NT2/D1 (cell line): ENCODE results near the gene GATC.

Experiments
- DNase-seq: peaks from one replicate; pipeline ENCODE4 v3.0.0-alpha.2; 2011; ENCODE audit warnings: low read depth, low spot score
- H3K27me3 ChIP-seq: 2 replicates; pipeline ENCODE4 v1.6.0; 2011; ENCODE audit warnings: mild to moderate bottlenecking; ENCODE audit not compliant: insufficient read length, insufficient read depth
- H3K36me3 ChIP-seq: 2 replicates; pipeline ENCODE4 v1.6.1; 2011; ENCODE audit warnings: mild to moderate bottlenecking, low read length, mixed read lengths; ENCODE audit not compliant: insufficient read depth, insufficient read length
- H3K4me1 ChIP-seq: 2 replicates; pipeline ENCODE4 v1.5.1; 2011; ENCODE audit not compliant: insufficient read depth, insufficient read length
- H3K4me3 ChIP-seq: 2 replicates; pipeline ENCODE4 v1.5.1; 2011; ENCODE audit warnings: low read depth; ENCODE audit not compliant: insufficient read length
- H3K9ac ChIP-seq: 2 replicates; pipeline ENCODE4 v1.6.0; 2011; ENCODE audit warnings: low read depth; ENCODE audit not compliant: insufficient read length
- H3K9me3 ChIP-seq: 2 replicates; pipeline ENCODE4 v1.5.1; 2011; ENCODE audit warnings: mild to moderate bottlenecking, low read length; ENCODE audit not compliant: insufficient read depth
- SUZ12 ChIP-seq: IDR thresholded peaks from 2 replicates; pipeline ENCODE4 v1.6.1; 2011; ENCODE audit not compliant: insufficient read length, insufficient read depth; ENCODE audit errors: extremely low read depth
- YY1 ChIP-seq: IDR thresholded peaks from 2 replicates; pipeline ENCODE4 v1.6.1; 2011; ENCODE audit not compliant: insufficient read length, insufficient read depth
- ZNF274 ChIP-seq: IDR thresholded peaks from 2 replicates; pipeline ENCODE4 v1.6.1; 2011; ENCODE audit warnings: mild to moderate bottlenecking, low read depth, low read length

Gene GATC

DNA sequence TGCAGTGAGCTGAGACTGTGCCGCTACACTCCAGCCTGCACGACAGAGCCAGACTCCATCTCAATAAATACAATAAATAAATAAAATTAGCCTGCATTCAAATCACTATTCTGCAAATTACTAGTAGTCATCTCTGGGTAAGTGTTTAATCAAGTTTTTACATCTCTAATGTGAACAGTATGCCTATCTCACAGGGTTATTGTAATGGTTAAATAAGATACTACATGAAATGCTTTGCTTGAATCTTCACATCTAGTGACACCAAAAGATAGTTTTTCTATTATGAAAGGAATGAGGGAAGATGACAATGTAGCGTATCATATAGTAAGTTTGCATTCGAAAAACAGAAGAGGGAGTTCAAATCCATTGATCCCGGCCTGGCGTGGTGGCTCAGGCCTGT lies 21.2 kb downstream of the GATC start:
- Histone ChIP-seq H3K4me1 (peaks cover 5% of the 10 kb centered on the region), H3K36me3 (peaks cover 59% of the 10 kb centered on the region), H3K9me3 (no peaks in the 10 kb centered on the region), H3K4me3 (no peak overlapping the region), H3K27me3 (no peaks in the 10 kb centered on the region), H3K9ac (peak overlapping the region; percentile 100)
- TF ChIP-seq ZNF274 (no peak), YY1 (no peak), SUZ12 (no peak)
- DNase-seq, result no peak

DNA sequence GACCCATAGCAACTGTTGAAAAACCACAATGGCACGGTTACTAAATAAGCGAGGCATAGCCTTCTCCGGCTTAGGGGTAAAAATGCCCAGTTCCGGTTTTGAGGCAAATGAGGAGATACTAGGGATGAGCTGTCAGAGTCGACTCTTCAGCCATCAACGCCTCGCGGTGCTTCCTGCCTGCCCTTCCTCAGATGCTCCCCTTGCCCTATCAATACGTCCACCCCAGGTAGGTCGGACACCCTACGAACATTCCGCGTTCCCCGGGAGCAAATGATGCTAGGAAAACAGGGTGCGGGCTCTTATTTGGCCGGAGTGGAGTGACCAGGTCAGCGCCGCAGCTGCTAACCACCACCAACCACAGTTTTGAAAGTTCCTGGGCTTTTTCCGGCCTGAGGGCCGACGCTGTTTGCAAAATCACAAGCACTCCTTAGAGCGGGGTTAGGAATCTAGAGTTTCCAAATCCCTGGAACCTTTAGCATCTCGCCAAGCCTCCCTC lies 22.1 kb downstream of the GATC start:
- Histone ChIP-seq H3K9me3 (no peaks in the 10 kb centered on the region), H3K36me3 (peaks cover 50% of the 10 kb centered on the region), H3K27me3 (no peaks in the 10 kb centered on the region), H3K9ac (peak overlapping the region; percentile 100), H3K4me3 (peak overlapping the region; percentile 100), H3K4me1 (peaks cover 5% of the 10 kb centered on the region)
- DNase-seq, result no peak
- TF ChIP-seq YY1, result no peak
- no peak for TF ChIP-seq SUZ12
- no peak for TF ChIP-seq ZNF274

DNA sequence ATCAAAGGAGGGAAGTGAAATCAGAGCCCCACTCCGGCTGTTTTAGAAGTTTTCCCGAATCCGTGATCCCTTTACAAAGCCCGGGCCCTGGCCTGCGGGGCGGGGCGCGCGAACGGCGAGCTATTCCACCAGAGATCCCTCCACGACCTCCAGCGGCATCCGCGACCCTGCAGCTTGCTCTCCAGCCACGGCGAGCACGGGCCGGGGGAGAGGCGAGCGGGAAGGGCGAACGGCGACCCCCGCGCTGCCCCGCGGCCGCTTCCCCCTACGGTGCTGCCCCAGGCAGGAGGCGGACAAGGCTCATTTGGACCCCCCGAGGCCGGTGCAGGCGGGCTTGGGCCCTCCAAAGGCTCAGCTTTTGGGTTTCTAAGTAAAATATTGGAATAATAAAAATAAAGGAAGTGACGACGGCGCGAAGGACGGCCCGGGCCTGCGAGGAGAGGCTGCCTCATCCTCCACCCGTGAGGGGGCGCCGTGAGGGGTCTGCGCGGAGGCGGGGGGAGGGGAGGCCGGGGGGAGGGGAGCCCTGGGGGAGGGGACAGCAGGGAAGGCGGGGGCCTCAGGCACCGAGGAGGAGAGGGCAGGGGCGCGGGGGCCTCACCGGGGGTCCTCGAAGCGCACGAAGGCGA lies 22.7 kb downstream of the GATC start:
- Histone ChIP-seq H3K9me3 (no peaks in the 10 kb centered on the region), H3K4me3 (peak overlapping the region; percentile 100), H3K36me3 (peaks cover 45% of the 10 kb centered on the region), H3K4me1 (peaks cover 5% of the 10 kb centered on the region), H3K27me3 (no peaks in the 10 kb centered on the region), H3K9ac (peak overlapping the region; percentile 100)
- TF ChIP-seq YY1, result no peak
- no peak for TF ChIP-seq SUZ12
- TF ChIP-seq ZNF274, result no peak
- DNase-seq, result no peak

DNA sequence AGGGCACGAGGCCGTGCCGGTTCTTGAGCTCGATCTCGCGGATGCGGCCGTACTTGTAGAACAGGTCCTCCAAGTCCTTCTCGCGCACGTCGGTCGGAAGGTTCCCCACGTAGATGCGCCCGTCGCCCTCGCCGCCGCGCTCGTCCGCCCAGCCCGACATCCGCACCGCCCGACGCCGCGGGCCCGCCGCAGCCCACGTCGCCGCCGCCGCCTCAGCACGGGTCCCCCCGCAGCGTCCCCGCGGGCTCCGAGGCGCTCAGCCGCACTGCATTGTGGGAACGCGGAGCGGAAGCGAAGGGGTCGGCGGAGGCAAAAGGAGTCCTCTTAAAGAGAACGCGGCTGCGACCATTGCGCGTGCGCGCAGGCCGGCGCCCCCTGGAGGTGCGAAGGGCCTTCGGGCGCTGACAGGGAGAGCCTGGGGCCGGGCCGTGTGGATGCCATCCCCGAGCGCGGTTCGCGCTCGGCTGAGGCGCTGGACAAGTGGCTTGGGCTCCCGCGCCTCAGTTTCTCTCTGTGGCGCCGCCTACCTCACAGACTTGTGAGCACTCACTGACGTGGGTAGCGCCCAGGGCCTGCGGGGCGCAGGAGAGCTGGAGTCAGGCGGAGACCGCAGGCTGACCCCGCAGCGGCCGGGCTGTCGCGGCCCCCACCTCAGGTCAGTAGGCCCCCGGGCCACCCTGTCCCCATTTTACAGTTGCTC lies 23.4 kb downstream of the GATC start, which contains the start of gene SRSF9:
TSS of gene SRSF9 (minus strand) at position 299 of the 700 bp plus-strand sequence. CDS start at position 160, 139 bp downstream.
- Histone ChIP-seq H3K9me3 (no peaks in the 10 kb centered on the region), H3K36me3 (peaks cover 38% of the 10 kb centered on the region), H3K4me3 (peak within 1 kb of the TSS; percentile 100), H3K27me3 (no peaks in the 10 kb centered on the region), H3K9ac (peak within 1 kb of the TSS; percentile 100), H3K4me1 (peaks cover 5% of the 10 kb centered on the region)
- peak; percentile 97 for DNase-seq
- no peak for TF ChIP-seq SUZ12
- TF ChIP-seq YY1, result no peak

DNA sequence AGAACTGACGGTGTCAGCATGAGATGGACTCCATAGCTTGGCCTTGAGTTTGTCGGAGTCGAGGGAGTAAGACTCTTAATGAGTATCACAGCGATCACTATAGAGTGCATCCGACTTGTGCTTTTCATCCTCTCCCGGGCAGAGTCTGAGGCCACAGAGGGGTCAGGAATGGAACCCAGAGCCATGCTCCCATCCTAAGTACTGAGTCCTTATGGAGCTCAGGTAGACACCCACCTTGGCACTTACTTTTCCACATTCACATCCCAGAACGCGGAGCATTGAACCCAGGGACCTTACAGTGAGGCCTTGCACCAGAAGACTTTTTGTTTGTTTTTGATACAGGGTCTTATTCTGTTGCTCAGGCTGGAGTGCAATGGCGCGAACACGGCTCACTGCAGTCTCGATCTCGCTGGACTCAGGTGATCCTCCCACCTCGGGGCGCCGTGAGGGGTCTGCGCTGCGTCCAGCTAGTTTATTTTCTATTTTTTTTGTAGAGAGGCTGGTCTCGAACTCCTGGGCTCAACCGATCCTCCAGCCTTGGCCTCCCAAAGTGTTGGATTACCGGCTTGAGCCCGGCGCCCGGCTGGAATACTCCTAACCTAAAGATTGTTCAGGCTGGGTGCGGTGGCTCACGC lies 24.0 kb downstream of the GATC start:
- TF ChIP-seq ZNF274, result no peak
- TF ChIP-seq SUZ12, result no peak
- TF ChIP-seq YY1, result no peak
- Histone ChIP-seq H3K4me1 (peaks cover 5% of the 10 kb centered on the region), H3K4me3 (peak overlapping the region; percentile 100), H3K27me3 (no peaks in the 10 kb centered on the region), H3K36me3 (peaks cover 31% of the 10 kb centered on the region), H3K9me3 (no peaks in the 10 kb centered on the region), H3K9ac (peak overlapping the region; percentile 100)
- DNase-seq, result no peak

DNA sequence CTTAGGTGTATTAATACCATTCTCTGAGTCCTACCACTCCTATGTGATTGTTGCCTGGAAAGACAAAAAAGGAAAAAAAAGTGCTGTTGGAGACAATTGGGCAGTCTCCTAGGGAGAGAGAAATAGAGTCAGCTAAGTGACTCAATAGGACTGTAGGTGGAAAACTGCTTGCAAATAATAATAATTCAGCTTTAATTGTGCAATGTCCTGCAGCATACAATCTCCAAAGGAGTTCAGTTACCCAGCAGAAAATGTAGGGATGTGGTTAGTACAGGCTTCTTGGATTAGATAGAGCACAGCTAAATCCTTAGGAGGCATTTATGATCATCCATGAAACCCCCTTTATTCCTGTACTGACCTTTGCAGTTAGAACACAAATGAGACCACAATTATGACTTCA lies 26.3 kb downstream of the GATC start:
- Histone ChIP-seq H3K27me3 (no peaks in the 10 kb centered on the region), H3K4me3 (no peak overlapping the region), H3K9me3 (no peaks in the 10 kb centered on the region), H3K9ac (no peak overlapping the region), H3K4me1 (no peaks in the 10 kb centered on the region), H3K36me3 (peaks cover 9% of the 10 kb centered on the region)
- TF ChIP-seq ZNF274 (no peak), YY1 (no peak), SUZ12 (no peak)
- DNase-seq, result no peak
